ENCODE measurements around the gene PCCA.
"Not testable (repeated sequence)": the region's sequence is repeated elsewhere in the genome, so short reads cannot be mapped to it uniquely, and the experiment has no call there.

The PCCA gene

DNA sequence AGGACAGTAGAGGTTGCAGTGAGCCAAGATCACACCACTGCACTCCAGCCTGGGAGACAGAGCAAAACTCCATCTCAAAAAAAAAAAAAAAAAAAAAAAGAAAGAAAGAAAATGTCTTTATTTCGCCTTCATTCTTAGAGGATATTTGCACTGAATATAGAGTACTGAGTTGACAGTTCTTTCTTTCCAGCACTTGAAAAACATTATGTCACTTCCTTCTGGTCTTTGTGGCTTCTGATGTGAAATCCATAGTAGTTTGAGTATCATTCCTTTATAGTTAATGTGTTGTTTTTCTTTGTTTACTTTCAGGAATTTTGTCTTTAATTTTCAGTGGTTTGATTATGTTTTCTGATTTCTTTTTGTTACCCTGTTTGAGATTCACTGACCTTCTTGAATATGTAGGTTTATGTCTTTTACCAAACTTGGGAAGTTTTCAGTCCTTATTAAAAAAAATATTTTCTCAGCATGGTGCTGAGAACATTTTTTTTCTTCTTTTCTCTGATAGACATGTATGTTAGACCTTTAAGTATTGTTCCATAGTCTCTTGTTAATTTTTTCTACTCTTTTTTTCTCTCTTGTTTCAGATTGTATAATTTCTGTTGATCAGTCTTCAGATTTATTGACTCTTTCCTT, 50.1 kb downstream of the PCCA start:
- DNase-seq (ENCODE audit: low spot score in 2 of 2), result no peak
- H3K4me3 ChIP-seq, result no peak overlapping the region
- no peaks in the 10 kb centered on the region for H3K27me3 ChIP-seq (ENCODE audit: low read depth)
- no peaks in the 10 kb centered on the region for H3K36me3 ChIP-seq (replicated peaks)
- no peaks in the 10 kb centered on the region for H3K4me1 ChIP-seq
- no peaks in the 10 kb centered on the region for H3K9me3 ChIP-seq
- in situ Hi-C loops (cut with MboI; ENCODE audit: low sequenced_read_pairs), result no loop called here

DNA sequence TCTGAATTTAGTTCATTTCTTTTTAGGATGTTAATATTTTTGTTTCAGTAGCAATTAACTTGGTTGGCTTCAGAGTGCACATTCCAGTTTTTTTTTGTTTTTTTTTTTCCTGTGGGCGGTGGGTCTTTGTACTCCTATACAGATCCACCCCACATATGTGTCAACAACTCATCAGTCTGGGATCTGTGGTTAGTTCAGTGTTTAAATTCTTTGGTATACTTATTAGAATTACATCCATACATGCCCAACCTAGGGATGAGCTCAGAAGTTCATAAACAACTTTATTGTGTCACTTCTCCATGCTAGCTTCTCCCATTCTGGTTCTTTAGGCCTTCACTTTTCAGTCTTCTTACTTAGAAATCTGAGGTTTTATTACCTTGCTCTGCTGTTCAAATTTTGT, 50.9 kb downstream of the PCCA start:
- H3K27me3 ChIP-seq (ENCODE audit: low read depth), result no peaks in the 10 kb centered on the region
- no peak overlapping the region for H3K4me3 ChIP-seq
- in situ Hi-C loops (cut with MboI; ENCODE audit: low sequenced_read_pairs), result no loop called here
- H3K4me1 ChIP-seq, result no peaks in the 10 kb centered on the region
- no peak for DNase-seq (ENCODE audit: low spot score in 2 of 2)
- H3K9me3 ChIP-seq, result no peaks in the 10 kb centered on the region
- no peaks in the 10 kb centered on the region for H3K36me3 ChIP-seq (replicated peaks)

DNA sequence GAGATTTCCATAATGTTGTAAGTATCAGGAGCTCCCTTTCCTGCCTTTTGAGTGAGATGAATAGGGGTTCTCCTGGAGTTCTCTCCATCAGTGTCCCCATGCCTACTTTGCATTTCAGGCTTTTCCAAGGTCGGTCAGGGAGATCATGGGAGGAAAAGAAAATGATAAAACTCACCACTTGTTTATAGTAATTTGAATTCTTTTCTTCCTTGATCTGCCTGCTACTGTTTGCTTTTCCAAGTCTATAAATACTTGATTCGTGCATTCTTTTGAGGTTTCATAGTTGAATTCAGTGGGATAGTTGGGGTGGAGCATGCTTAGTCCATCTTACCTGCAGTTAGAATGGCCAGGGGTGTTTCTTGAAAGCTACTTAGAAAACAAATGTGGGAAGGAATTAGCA, 51.5 kb downstream of the PCCA start:
- no peak overlapping the region for H3K4me3 ChIP-seq
- H3K36me3 ChIP-seq (replicated peaks), result no peaks in the 10 kb centered on the region
- H3K4me1 ChIP-seq, result no peaks in the 10 kb centered on the region
- in situ Hi-C loops (cut with MboI; ENCODE audit: low sequenced_read_pairs), result no loop called here
- no peaks in the 10 kb centered on the region for H3K27me3 ChIP-seq (ENCODE audit: low read depth)
- no peaks in the 10 kb centered on the region for H3K9me3 ChIP-seq
- no peak for DNase-seq (ENCODE audit: low spot score in 2 of 2)

DNA sequence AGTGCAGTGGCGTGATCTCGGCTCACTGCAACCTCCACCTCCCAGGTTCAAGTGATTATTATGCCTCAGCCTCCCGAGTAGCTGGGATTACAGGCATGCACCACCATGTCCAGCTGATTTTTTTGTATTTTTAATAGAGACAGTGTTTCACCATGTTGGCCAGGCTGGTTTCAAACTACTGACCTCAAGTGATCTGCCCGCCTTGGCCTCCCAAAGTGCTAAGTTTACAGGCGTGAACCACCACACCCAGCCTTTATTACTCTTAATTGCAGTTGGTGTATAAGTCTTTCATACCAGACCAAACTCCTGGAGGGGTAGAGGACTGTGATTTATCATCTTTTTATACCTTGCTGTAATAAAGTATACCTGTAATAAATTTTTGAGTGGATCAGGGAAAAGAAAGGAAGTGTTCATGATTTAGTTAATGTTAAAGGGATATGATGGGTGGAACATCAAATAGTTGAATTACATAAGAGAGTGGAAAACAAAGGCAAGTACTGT, 52.6 kb downstream of the PCCA start:
- in situ Hi-C loops (cut with MboI; ENCODE audit: low sequenced_read_pairs); H3K27me3 ChIP-seq (ENCODE audit: low read depth): not testable (repeated sequence)

DNA sequence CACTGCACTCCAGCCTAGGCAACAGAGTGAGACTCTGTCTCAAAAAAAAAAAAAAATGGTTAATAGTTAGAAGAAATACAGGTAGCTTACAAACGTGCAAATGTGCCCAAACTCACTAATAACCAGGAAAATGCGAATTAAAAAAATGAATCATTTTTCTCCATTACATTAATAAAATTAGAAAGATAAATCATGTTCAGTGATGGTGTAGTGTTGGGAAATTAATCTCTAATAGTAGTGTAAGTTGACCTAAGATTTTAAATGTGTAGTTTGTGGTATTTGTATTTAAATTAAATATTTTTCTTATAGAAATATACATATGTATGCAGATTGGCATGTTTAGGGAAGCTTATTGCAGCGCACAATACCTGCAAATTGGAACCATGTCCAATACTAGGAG, 57.6 kb downstream of the PCCA start:
- no peak overlapping the region for H3K4me3 ChIP-seq
- H3K9me3 ChIP-seq, result no peaks in the 10 kb centered on the region
- H3K4me1 ChIP-seq, result no peaks in the 10 kb centered on the region
- in situ Hi-C loops (cut with MboI; ENCODE audit: low sequenced_read_pairs), result no loop called here
- no peak for DNase-seq (ENCODE audit: low spot score in 2 of 2)
- no peaks in the 10 kb centered on the region for H3K27me3 ChIP-seq (ENCODE audit: low read depth)
- H3K36me3 ChIP-seq (replicated peaks), result no peaks in the 10 kb centered on the region

More for the DNA sequence above, 52.6 kb downstream of the PCCA start:
- not testable (repeated sequence) for H3K4me1 ChIP-seq; DNase-seq (ENCODE audit: low spot score in 2 of 2); H3K4me3 ChIP-seq; H3K36me3 ChIP-seq (replicated peaks); H3K9me3 ChIP-seq

DNA sequence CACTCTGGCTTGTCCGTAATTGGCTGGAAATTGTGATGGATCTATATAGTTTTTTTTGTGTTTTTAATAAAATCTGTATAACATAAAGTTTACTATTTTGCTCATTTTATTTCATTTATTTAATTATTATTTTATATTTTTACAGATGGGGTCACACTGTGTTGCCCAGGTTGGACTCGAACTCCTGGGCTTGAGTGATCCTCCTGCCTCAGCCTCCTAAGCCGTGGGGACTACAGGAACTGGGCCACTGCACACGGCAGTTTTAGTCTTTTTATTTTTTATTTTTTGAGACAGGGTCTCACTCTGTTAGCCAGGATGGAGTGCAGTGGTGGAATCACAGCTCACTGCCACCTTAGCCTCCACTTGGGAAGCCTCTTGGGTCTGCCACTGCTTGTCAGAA, 58.9 kb downstream of the PCCA start:
- no peak overlapping the region for H3K4me3 ChIP-seq
- H3K9me3 ChIP-seq, result peaks cover under 1% of the 10 kb centered on the region; the same call in 1 of the 2 replicates
- H3K4me1 ChIP-seq, result no peaks in the 10 kb centered on the region; the same call in 1 of the 2 replicates
- no peak for DNase-seq (ENCODE audit: low spot score in 2 of 2)
- no peaks in the 10 kb centered on the region for H3K27me3 ChIP-seq (ENCODE audit: low read depth)
- H3K36me3 ChIP-seq (replicated peaks), result no peaks in the 10 kb centered on the region
- in situ Hi-C loops (cut with MboI; ENCODE audit: low sequenced_read_pairs), result no loop called here

DNA sequence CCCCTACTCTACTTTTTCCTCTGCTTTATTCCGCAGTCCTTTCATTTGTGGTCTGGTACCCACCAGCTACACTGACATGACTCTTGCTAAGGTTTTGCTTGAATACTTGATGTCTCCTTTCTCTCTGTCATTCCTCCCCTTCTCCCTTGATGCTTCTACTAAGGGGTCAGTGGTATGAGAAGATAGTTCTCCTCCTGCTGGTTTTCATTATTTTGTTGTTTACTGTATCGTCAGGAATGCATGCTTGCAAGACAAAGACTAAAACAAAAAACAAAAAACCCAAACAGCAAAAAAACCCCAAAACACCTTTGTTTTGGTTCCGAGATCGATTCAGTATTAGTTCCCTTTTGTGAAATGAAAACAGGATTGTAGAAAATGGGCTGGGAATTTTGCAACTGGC, 59.5 kb downstream of the PCCA start:
- in situ Hi-C loops (cut with MboI; ENCODE audit: low sequenced_read_pairs), result no loop called here
- no peak for DNase-seq (ENCODE audit: low spot score in 2 of 2)
- no peaks in the 10 kb centered on the region for H3K36me3 ChIP-seq (replicated peaks)
- no peak overlapping the region for H3K4me3 ChIP-seq
- H3K27me3 ChIP-seq (ENCODE audit: low read depth), result no peaks in the 10 kb centered on the region
- peaks cover 3% of the 10 kb centered on the region; the same call in 1 of the 2 replicates for H3K9me3 ChIP-seq
- H3K4me1 ChIP-seq, result peaks cover 4% of the 10 kb centered on the region

DNA sequence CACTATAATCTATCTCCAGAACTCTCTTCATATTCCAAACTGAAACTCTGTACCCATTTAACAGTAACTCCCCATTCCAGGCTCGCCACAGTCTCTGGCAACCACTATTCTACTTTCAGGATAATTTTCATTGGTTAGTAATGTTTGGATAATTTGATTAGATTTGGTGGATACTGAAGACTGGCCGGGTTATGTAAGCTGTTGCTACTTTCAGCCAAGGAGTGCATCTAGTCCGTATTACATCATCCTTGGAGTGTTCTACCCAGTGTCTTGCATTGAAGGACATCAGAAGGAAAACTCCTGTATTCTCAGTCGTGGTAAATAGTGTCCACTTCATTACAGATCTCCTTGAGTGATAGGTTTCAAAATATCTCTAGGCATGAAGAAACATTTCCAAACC, 60.5 kb downstream of the PCCA start:
- Histone ChIP-seq H3K27me3 (ENCODE audit: low read depth) (no peaks in the 10 kb centered on the region), H3K4me3 (no peak overlapping the region), H3K36me3 (replicated peaks) (no peaks in the 10 kb centered on the region), H3K9me3 (peaks cover 3% of the 10 kb centered on the region; the same call in 1 of the 2 replicates), H3K4me1 (peaks cover 12% of the 10 kb centered on the region)
- no peak for DNase-seq (ENCODE audit: low spot score in 2 of 2)
- in situ Hi-C loops (cut with MboI; ENCODE audit: low sequenced_read_pairs), result no loop called here

DNA sequence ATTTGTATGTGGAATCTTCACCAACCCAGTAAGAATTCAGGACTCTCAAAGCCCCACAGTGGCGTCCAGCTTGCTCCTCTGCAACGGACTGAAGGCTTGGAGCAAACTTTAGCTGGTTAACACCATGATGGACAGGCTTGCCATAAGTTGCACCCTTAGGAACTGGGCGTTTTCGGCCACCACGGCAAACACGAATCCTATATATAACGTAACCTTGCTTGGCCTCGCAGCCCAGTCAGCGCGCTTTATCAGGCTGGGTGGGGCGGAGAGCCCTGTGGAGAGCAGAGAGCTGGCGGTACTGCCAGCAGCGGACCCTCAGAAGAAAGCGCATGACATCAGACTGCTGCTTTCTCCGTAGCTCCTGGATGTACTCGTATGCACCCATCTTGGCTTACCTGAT, 61.8 kb downstream of the PCCA start:
- H3K9me3 ChIP-seq; H3K4me3 ChIP-seq; in situ Hi-C loops (cut with MboI; ENCODE audit: low sequenced_read_pairs); H3K27me3 ChIP-seq (ENCODE audit: low read depth); H3K36me3 ChIP-seq (replicated peaks); DNase-seq (ENCODE audit: low spot score in 2 of 2): not testable (repeated sequence)
- peaks cover 13% of the 10 kb centered on the region for H3K4me1 ChIP-seq

DNA sequence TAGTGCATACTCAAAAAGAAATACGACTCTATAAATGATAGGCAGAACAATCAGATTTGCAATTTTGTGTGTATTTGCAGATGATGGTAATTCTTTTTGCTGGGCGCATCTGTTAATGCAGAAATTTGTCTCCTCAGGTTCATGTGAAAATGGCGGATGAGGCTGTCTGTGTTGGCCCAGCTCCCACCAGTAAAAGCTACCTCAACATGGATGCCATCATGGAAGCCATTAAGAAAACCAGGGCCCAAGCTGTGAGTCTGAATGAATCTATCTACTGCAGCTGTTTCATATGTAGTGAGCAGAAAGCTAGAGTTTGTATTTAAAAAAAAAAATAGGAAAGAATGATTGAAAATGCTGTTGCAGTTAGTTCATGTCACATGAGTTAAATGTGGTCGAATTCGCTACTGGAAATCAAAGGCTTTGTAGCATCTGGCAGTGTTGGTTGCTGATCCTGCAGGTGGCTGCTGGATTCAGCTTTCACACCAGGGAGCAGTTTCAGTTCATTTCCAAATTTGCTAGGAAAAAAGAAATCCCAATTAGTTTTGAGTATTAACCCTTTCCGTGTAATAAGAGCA, 66.0 kb downstream of the PCCA start:
- DNase-seq (ENCODE audit: low spot score in 2 of 2), result no peak
- Histone ChIP-seq H3K4me3 (no peak overlapping the region), H3K27me3 (ENCODE audit: low read depth) (no peaks in the 10 kb centered on the region), H3K36me3 (replicated peaks) (no peaks in the 10 kb centered on the region), H3K9me3 (peaks cover 3% of the 10 kb centered on the region; the same call in 1 of the 2 replicates), H3K4me1 (peaks cover 13% of the 10 kb centered on the region)
- in situ Hi-C loops (cut with MboI; ENCODE audit: low sequenced_read_pairs), result no loop called here

DNA sequence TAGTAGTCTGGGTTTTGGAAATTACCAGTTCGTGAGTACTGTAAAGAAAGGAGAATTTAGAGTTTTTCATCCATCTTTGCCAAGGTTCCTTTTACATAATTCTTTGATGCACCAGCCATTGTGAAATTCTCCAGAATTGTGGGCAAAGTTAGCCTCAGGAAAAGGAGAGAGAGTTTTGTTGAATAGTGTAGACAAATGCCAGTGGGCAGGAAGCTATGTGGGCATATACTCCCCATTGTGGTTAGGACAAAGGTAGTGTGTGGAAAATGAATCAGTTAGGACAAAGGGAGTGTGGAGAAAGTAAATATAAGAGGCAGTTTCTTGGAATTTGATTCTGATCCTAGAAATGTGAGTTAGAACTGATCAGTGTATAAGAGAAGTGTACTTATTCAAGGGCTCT, 67.9 kb downstream of the PCCA start:
- in situ Hi-C loops (cut with MboI; ENCODE audit: low sequenced_read_pairs), result no loop called here

DNA sequence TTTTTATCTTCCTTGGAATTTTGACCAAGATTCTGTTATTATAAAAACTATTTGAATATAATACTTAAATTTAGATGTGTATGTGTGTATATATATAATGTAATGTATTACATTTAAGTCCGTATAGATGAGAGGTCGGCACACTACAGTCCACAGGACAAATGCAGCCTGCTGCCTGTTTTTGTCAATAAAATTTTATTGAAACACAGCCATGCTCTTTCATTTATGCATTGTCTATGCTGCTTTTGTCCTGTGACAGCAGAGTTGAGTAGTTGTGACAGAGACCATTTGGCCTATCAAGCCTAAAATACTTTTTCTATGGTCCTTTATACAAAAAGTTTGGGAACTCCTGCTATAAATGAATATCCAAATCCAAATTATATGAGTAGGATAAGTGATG, 69.7 kb downstream of the PCCA start:
- in situ Hi-C loops (cut with MboI; ENCODE audit: low sequenced_read_pairs), result no loop called here
- no peaks in the 10 kb centered on the region for H3K9me3 ChIP-seq
- H3K4me3 ChIP-seq, result no peak overlapping the region
- DNase-seq (ENCODE audit: low spot score in 2 of 2), result no peak
- no peaks in the 10 kb centered on the region for H3K27me3 ChIP-seq (ENCODE audit: low read depth)
- no peaks in the 10 kb centered on the region for H3K36me3 ChIP-seq (replicated peaks)
- peaks cover 8% of the 10 kb centered on the region for H3K4me1 ChIP-seq

More for the DNA sequence above, 67.9 kb downstream of the PCCA start:
- H3K9me3 ChIP-seq, result peaks cover 3% of the 10 kb centered on the region; the same call in 1 of the 2 replicates
- no peaks in the 10 kb centered on the region for H3K36me3 ChIP-seq (replicated peaks)
- H3K27me3 ChIP-seq (ENCODE audit: low read depth), result no peaks in the 10 kb centered on the region
- no peak overlapping the region for H3K4me3 ChIP-seq
- peaks cover 13% of the 10 kb centered on the region for H3K4me1 ChIP-seq
- no peak for DNase-seq (ENCODE audit: low spot score in 2 of 2)

DNA sequence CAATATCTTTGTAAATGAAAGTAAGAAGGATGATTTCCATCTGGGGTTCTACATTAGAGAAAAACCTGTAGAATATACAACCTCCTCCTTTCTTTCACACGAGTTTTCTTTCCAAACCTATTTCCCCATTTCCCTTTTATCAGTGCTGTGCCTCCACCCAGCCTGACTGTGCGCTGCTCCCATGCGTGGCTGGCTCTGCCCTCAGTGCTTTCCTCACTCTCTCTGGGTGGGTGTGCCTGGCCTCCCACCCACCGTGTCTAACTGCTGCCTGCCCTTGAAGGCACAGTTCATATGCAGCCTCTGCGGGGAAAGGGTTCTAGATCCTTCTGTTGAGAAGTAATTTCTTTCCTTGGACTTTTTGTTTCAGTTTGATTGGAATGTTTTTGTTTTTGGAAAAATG, 70.7 kb downstream of the PCCA start:
- Histone ChIP-seq H3K36me3 (replicated peaks) (no peaks in the 10 kb centered on the region), H3K27me3 (ENCODE audit: low read depth) (no peaks in the 10 kb centered on the region), H3K4me1 (no peaks in the 10 kb centered on the region; the same call in 1 of the 2 replicates), H3K9me3 (no peaks in the 10 kb centered on the region), H3K4me3 (no peak overlapping the region)
- no peak for DNase-seq (ENCODE audit: low spot score in 2 of 2)
- in situ Hi-C loops (cut with MboI; ENCODE audit: low sequenced_read_pairs), result no loop called here

DNA sequence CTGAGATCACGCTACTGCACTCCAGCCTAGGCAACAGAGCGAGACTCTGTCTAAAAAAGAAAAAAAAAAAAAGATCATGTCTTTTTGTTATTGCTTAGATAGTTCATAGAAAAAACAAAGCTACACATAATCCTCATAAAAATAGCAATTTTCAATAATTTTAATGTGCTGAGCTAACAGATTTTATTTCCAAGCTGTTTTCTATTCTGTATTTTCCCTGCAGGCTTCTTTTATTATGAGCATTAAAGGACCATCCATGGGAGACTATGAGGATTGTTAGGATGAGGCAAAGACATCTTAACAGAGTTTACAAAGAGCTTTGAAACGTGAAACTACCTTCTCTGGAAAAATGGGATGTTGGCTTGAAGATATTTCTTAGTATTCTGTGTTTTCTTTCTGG, 71.6 kb downstream of the PCCA start:
- no peaks in the 10 kb centered on the region for H3K36me3 ChIP-seq (replicated peaks)
- in situ Hi-C loops (cut with MboI; ENCODE audit: low sequenced_read_pairs), result no loop called here
- no peaks in the 10 kb centered on the region for H3K27me3 ChIP-seq (ENCODE audit: low read depth)
- no peak overlapping the region for H3K4me3 ChIP-seq
- H3K4me1 ChIP-seq, result no peaks in the 10 kb centered on the region; the same call in 1 of the 2 replicates
- no peaks in the 10 kb centered on the region for H3K9me3 ChIP-seq
- DNase-seq (ENCODE audit: low spot score in 2 of 2), result no peak

Measured in HAP-1 (cell line).